Fibroblast of gingiva (primary cell): ENCODE results near the gene PNLIPRP3.
"Not testable (repeated sequence)": the region's sequence is repeated elsewhere in the genome, so short reads cannot be mapped to it uniquely, and the experiment has no call there.

ENCODE experiments used
- DNase-seq: peaks from one replicate; pipeline ENCODE4 v3.0.0-alpha.2; 2011; ENCODE audit warnings: low read depth

The PNLIPRP3 gene

GRCh38 chr10:116427671-116428070 lies at the start of gene PNLIPRP3:
TSS of gene PNLIPRP3 (plus strand) at chr10:116427847. CDS start at chr10:116428013, 166 bp downstream.
- DNase-seq = no peak

- no peak for DNase-seq
Measured at GRCh38 chr10:116382290-116382689, 45.4 kb upstream of the PNLIPRP3 start.

- no peak for DNase-seq
Measured at GRCh38 chr10:116385311-116385710, 42.3 kb upstream of the PNLIPRP3 start.

GRCh38 chr10:116385994-116386809 lies 41.4 kb upstream of the PNLIPRP3 start:
- DNase-seq = peak; percentile 4

- not testable (repeated sequence) for DNase-seq
Measured at GRCh38 chr10:116393246-116393831, 34.3 kb upstream of the PNLIPRP3 start.

- no peak for DNase-seq
Measured at GRCh38 chr10:116395223-116395985, 32.2 kb upstream of the PNLIPRP3 start.

- DNase-seq = no peak
Measured at GRCh38 chr10:116398224-116398623, 29.4 kb upstream of the PNLIPRP3 start.

- DNase-seq = no peak
Measured at GRCh38 chr10:116402858-116403257, 24.8 kb upstream of the PNLIPRP3 start.

- no peak for DNase-seq
Measured at GRCh38 chr10:116403740-116404250, 23.9 kb upstream of the PNLIPRP3 start.

GRCh38 chr10:116408719-116409118 lies 18.9 kb upstream of the PNLIPRP3 start:
- DNase-seq = no peak

- DNase-seq = no peak
Measured at GRCh38 chr10:116410351-116410750, 17.3 kb upstream of the PNLIPRP3 start.

GRCh38 chr10:116417821-116418220 lies 9.8 kb upstream of the PNLIPRP3 start:
- DNase-seq = no peak

GRCh38 chr10:116418389-116418788 lies 9.3 kb upstream of the PNLIPRP3 start:
- DNase-seq = no peak

- no peak for DNase-seq
Measured at GRCh38 chr10:116421815-116422214, 5.8 kb upstream of the PNLIPRP3 start.

GRCh38 chr10:116429288-116429977 lies 1.8 kb downstream of the PNLIPRP3 start:
- DNase-seq = no peak

GRCh38 chr10:116430288-116430687 lies 2.6 kb downstream of the PNLIPRP3 start:
- no peak for DNase-seq

- no peak for DNase-seq
Measured at GRCh38 chr10:116431598-116431997, 4.0 kb downstream of the PNLIPRP3 start.

GRCh38 chr10:116437076-116437692 lies 9.5 kb downstream of the PNLIPRP3 start:
- DNase-seq = no peak

- no peak for DNase-seq
Measured at GRCh38 chr10:116440330-116441030, 12.8 kb downstream of the PNLIPRP3 start.

GRCh38 chr10:116444527-116445142 lies 17.0 kb downstream of the PNLIPRP3 start:
- no peak for DNase-seq
